Skeletal muscle satellite cell (primary cell): Measurements from ENCODE around the gene LMX1A.

Experiments used
- H3K27me3 ChIP-seq: 2 replicates; pipeline ENCODE4 v1.7.0; 2013; ENCODE audit warnings: low read length; ENCODE audit not compliant: control insufficient read depth, insufficient read depth
- H3K36me3 ChIP-seq: 2 replicates; pipeline ENCODE4 v1.7.0; 2013; ENCODE audit warnings: mild to moderate bottlenecking, control low read depth, low read length; ENCODE audit not compliant: insufficient read depth
- H3K4me1 ChIP-seq: 2 replicates; pipeline ENCODE4 v1.7.0; 2013; ENCODE audit warnings: low read length; ENCODE audit not compliant: control insufficient read depth, insufficient read depth
- H3K4me2 ChIP-seq: 2 replicates; pipeline ENCODE4 v1.7.0; 2013; ENCODE audit warnings: mild to moderate bottlenecking, low read length
- H3K4me3 ChIP-seq: 2 replicates; pipeline ENCODE4 v1.7.0; 2013; ENCODE audit warnings: low read length
- H3K9ac ChIP-seq: 2 replicates; pipeline ENCODE4 v1.7.0; 2013; ENCODE audit warnings: mild to moderate bottlenecking, low read depth, low read length, moderate library complexity
- H3K9me3 ChIP-seq: replicated peaks from 2 replicates; pipeline ENCODE4 v1.7.0; 2013; ENCODE audit warnings: mild to moderate bottlenecking, control low read depth, low read length

LMX1A gene

GRCh38 chr1:165173409-165173808 lies 183.1 kb downstream of the LMX1A start:
- Histone ChIP-seq H3K4me3 (no peak overlapping the region), H3K4me1 (no peaks in the 10 kb centered on the region), H3K9ac (no peak overlapping the region), H3K4me2 (no peak overlapping the region), H3K27me3 (no peaks in the 10 kb centered on the region), H3K9me3 (no peaks in the 10 kb centered on the region), H3K36me3 (no peaks in the 10 kb centered on the region)

GRCh38 chr1:165172666-165173065 lies 183.8 kb downstream of the LMX1A start:
- H3K4me1 ChIP-seq = no peaks in the 10 kb centered on the region
- H3K27me3 ChIP-seq = no peaks in the 10 kb centered on the region
- no peaks in the 10 kb centered on the region for H3K9me3 ChIP-seq
- H3K4me2 ChIP-seq = no peak overlapping the region
- no peak overlapping the region for H3K9ac ChIP-seq
- no peaks in the 10 kb centered on the region for H3K36me3 ChIP-seq
- H3K4me3 ChIP-seq = no peak overlapping the region

GRCh38 chr1:165169729-165170128 lies 186.8 kb downstream of the LMX1A start:
- no peak overlapping the region for H3K4me3 ChIP-seq
- H3K9me3 ChIP-seq = no peaks in the 10 kb centered on the region
- no peaks in the 10 kb centered on the region for H3K27me3 ChIP-seq
- no peaks in the 10 kb centered on the region for H3K4me1 ChIP-seq
- H3K4me2 ChIP-seq = no peak overlapping the region
- H3K36me3 ChIP-seq = no peaks in the 10 kb centered on the region
- no peak overlapping the region for H3K9ac ChIP-seq

- no peak overlapping the region for H3K4me2 ChIP-seq
- no peak overlapping the region for H3K4me3 ChIP-seq
- H3K27me3 ChIP-seq = no peaks in the 10 kb centered on the region
- no peaks in the 10 kb centered on the region for H3K4me1 ChIP-seq
- no peaks in the 10 kb centered on the region for H3K9me3 ChIP-seq
- H3K9ac ChIP-seq = no peak overlapping the region
- H3K36me3 ChIP-seq = no peaks in the 10 kb centered on the region
These were observed 187.5 kb downstream of the LMX1A start for GRCh38 chr1:165169028-165169427.

GRCh38 chr1:165168467-165168866 lies 188.0 kb downstream of the LMX1A start:
- no peaks in the 10 kb centered on the region for H3K36me3 ChIP-seq
- H3K27me3 ChIP-seq = no peaks in the 10 kb centered on the region
- no peak overlapping the region for H3K4me2 ChIP-seq
- H3K4me1 ChIP-seq = no peaks in the 10 kb centered on the region
- no peak overlapping the region for H3K9ac ChIP-seq
- H3K9me3 ChIP-seq = no peaks in the 10 kb centered on the region
- H3K4me3 ChIP-seq = no peak overlapping the region

GRCh38 chr1:165162671-165163241 lies 193.8 kb downstream of the LMX1A start:
- no peak overlapping the region for H3K4me2 ChIP-seq
- H3K36me3 ChIP-seq = no peaks in the 10 kb centered on the region
- no peaks in the 10 kb centered on the region for H3K4me1 ChIP-seq
- H3K4me3 ChIP-seq = no peak overlapping the region
- no peaks in the 10 kb centered on the region for H3K9me3 ChIP-seq
- H3K9ac ChIP-seq = no peak overlapping the region
- no peaks in the 10 kb centered on the region for H3K27me3 ChIP-seq

GRCh38 chr1:165161130-165161529 lies 195.4 kb downstream of the LMX1A start:
- no peak overlapping the region for H3K4me2 ChIP-seq
- no peaks in the 10 kb centered on the region for H3K9me3 ChIP-seq
- no peaks in the 10 kb centered on the region for H3K27me3 ChIP-seq
- H3K36me3 ChIP-seq = no peaks in the 10 kb centered on the region
- no peak overlapping the region for H3K9ac ChIP-seq
- no peaks in the 10 kb centered on the region for H3K4me1 ChIP-seq
- H3K4me3 ChIP-seq = no peak overlapping the region

- no peak overlapping the region for H3K4me2 ChIP-seq
- H3K4me3 ChIP-seq = no peak overlapping the region
- H3K9ac ChIP-seq = no peak overlapping the region
- H3K9me3 ChIP-seq = no peaks in the 10 kb centered on the region
- no peaks in the 10 kb centered on the region for H3K36me3 ChIP-seq
- H3K27me3 ChIP-seq = no peaks in the 10 kb centered on the region
- no peaks in the 10 kb centered on the region for H3K4me1 ChIP-seq
These were observed 203.3 kb downstream of the LMX1A start for GRCh38 chr1:165153182-165153581.

- Histone ChIP-seq H3K4me2 (no peak overlapping the region), H3K36me3 (no peaks in the 10 kb centered on the region), H3K9me3 (no peaks in the 10 kb centered on the region), H3K27me3 (no peaks in the 10 kb centered on the region), H3K4me1 (no peaks in the 10 kb centered on the region), H3K9ac (no peak overlapping the region), H3K4me3 (no peak overlapping the region)
These were observed 203.8 kb downstream of the LMX1A start for GRCh38 chr1:165152727-165153126.

GRCh38 chr1:165152109-165152508 lies 204.4 kb downstream of the LMX1A start:
- no peaks in the 10 kb centered on the region for H3K36me3 ChIP-seq

More at GRCh38 chr1:165152109-165152508, 204.4 kb downstream of the LMX1A start:
- no peaks in the 10 kb centered on the region for H3K4me1 ChIP-seq
- H3K9me3 ChIP-seq = no peaks in the 10 kb centered on the region
- H3K27me3 ChIP-seq = no peaks in the 10 kb centered on the region
- no peak overlapping the region for H3K9ac ChIP-seq
- no peak overlapping the region for H3K4me3 ChIP-seq
- no peak overlapping the region for H3K4me2 ChIP-seq
